Endothelial cell of umbilical vein (primary cell): Measurements from ENCODE around the gene GAL. TPM values are rescaled to one million over a fixed set of nuclear protein-coding genes. Genes with fewer than 3 reads are reported as not detected.

Experiments
- BruUV-seq: library from RNA; stranded (reverse); fragments of 400-500 nt; replicated peaks from 2 replicates; lab custom pipeline; 2021; lab: Mats Ljungman, UMichigan
- CTCF ChIA-PET: fragments of 300-600, 350-600 bp; sonication (Branson Sonifier 250); formaldehyde crosslinking; loops from one replicate; lab custom pipeline; 2021; ENCODE audit warnings: antibody characterized with exemption, inconsistent platforms; lab: Charles Lee
- POLR2A ChIA-PET: fragments of 300-600, 350-600 bp; sonication (Branson Sonifier 250); formaldehyde crosslinking; loops from one replicate; lab custom pipeline; 2021; ENCODE audit warnings: antibody characterized with exemption, inconsistent platforms; lab: Charles Lee
- DNase-seq: peaks from one replicate; pipeline ENCODE4 v3.0.0-alpha.2; 2011; ENCODE audit warnings: low read depth, low spot score
- FAIRE-seq: peaks from 2 replicates; lab custom pipeline; 2011; peaks lifted over from hg19 to GRCh38; lab: Jason Lieb, UNC
- H2AFZ ChIP-seq: 2 replicates; pipeline ENCODE4 v1.6.0; 2012; ENCODE audit warnings: low read depth, low read length, control low read depth, inconsistent platforms
- H3K27ac ChIP-seq: 2 replicates; pipeline ENCODE4 v1.5.1; 2011; ENCODE audit warnings: low read depth, mild to moderate bottlenecking, control low read depth, low read length, moderate library complexity; ENCODE audit not compliant: insufficient read depth
- H3K27me3 ChIP-seq, 2 experiments: 2 replicates each; pipeline versions ENCODE4 v1.6.0 to v1.6.1; 2011; ENCODE audit warnings: low read length in 2 of 2, mixed read lengths in 1 of 2; ENCODE audit not compliant: control insufficient read depth in 2 of 2, insufficient read depth in 2 of 2
- H3K36me3 ChIP-seq, 2 experiments: 2 replicates in 1 of 2; 3 replicates in 1 of 2; pipeline ENCODE4 v1.5.1; 2011; ENCODE audit warnings: low read length in 2 of 2, mild to moderate bottlenecking in 1 of 2, moderate library complexity in 1 of 2; ENCODE audit not compliant: control insufficient read depth in 2 of 2, insufficient read depth in 2 of 2; ENCODE audit errors: extremely low read depth in 1 of 2
- H3K4me1 ChIP-seq: 3 replicates; pipeline ENCODE4 v1.5.1; 2011; ENCODE audit warnings: mild to moderate bottlenecking, low read length; ENCODE audit not compliant: control insufficient read depth, insufficient read depth; ENCODE audit errors: extremely low read depth
- H3K4me2 ChIP-seq: 2 replicates; pipeline ENCODE4 v1.6.1; 2011; ENCODE audit warnings: low read length, control low read depth, mixed read lengths; ENCODE audit not compliant: insufficient read depth
- H3K4me3 ChIP-seq, 3 experiments: fragments of 200-600 bp in 1 of 3; sonication (generic), shearing (Covaris generic) in 1 of 3; replicated peaks in 1 of 3; 2 replicates each; pipeline ENCODE4 v1.5.1; 2011 to 2016; ENCODE audit warnings: control low read depth in 3 of 3, low read length in 3 of 3, mild to moderate bottlenecking in 2 of 3, inconsistent platforms in 1 of 3, low read depth in 1 of 3, moderate library complexity in 1 of 3; ENCODE audit not compliant: insufficient read depth in 1 of 3
- H3K79me2 ChIP-seq: 2 replicates; pipeline ENCODE4 v1.6.0; 2012; ENCODE audit warnings: low read length, inconsistent platforms; ENCODE audit not compliant: control insufficient read depth, insufficient read depth
- H3K9ac ChIP-seq: replicated peaks from 2 replicates; pipeline ENCODE3; 2011; ENCODE audit warnings: low read length, control low read depth; ENCODE audit not compliant: insufficient read depth; ENCODE audit errors: extremely low read depth
- H3K9me1 ChIP-seq: replicated peaks from 3 replicates; pipeline ENCODE4 v1.6.0; 2011; ENCODE audit warnings: mild to moderate bottlenecking, low read length; ENCODE audit not compliant: control insufficient read depth, insufficient read depth; ENCODE audit errors: extremely low read depth
- H3K9me3 ChIP-seq: replicated peaks from 2 replicates; pipeline ENCODE4 v1.5.1; 2012; ENCODE audit warnings: low read length, inconsistent platforms; ENCODE audit not compliant: control insufficient read depth, insufficient read depth
- H4K20me1 ChIP-seq: replicated peaks from 2 replicates; pipeline ENCODE3; 2011; ENCODE audit warnings: mild to moderate bottlenecking, low read length; ENCODE audit not compliant: control insufficient read depth, insufficient read depth; ENCODE audit errors: extremely low read depth
- CTCF ChIP-seq, 2 donors: IDR thresholded peaks; 1 replicate in 1 of 2; 2 replicates in 1 of 2; pipeline ENCODE4 v1.5.1; 2011; ENCODE audit warnings: low read length in 2 of 2, mild to moderate bottlenecking in 2 of 2, moderate library complexity in 2 of 2, control low read depth in 1 of 2, inconsistent platforms in 1 of 2, low read depth in 1 of 2; ENCODE audit not compliant: insufficient read depth in 1 of 2; ENCODE audit errors: extremely low read depth in 1 of 2
- FOS ChIP-seq: IDR thresholded peaks from 2 replicates; pipeline ENCODE4 v1.6.1; 2011; ENCODE audit warnings: mild to moderate bottlenecking, low read length, moderate library complexity, borderline replicate concordance; ENCODE audit not compliant: insufficient read depth
- GATA2 ChIP-seq: IDR thresholded peaks from 2 replicates; pipeline ENCODE4 v1.7.0; 2011; ENCODE audit warnings: low read depth, mild to moderate bottlenecking, moderate library complexity, mixed read lengths, low read length; ENCODE audit not compliant: insufficient read length, insufficient read depth
- MAX ChIP-seq: IDR thresholded peaks from 2 replicates; pipeline ENCODE4 v1.6.1; 2011; ENCODE audit not compliant: insufficient read depth, insufficient read length
- MYC ChIP-seq: IDR thresholded peaks from one replicate; pipeline ENCODE4 v1.6.1; 2011; ENCODE audit warnings: mild to moderate bottlenecking, low read depth, low read length
- POLR2A ChIP-seq: IDR thresholded peaks from 2 replicates; pipeline ENCODE4 v1.6.1; 2012; ENCODE audit warnings: low read depth, mild to moderate bottlenecking, control low read depth, low read length
- POLR2AphosphoS5 ChIP-seq: IDR thresholded peaks from 2 replicates; pipeline ENCODE4 v1.6.1; 2012; ENCODE audit warnings: low read depth, mild to moderate bottlenecking, control low read depth, low read length, moderate library complexity; ENCODE audit not compliant: insufficient read depth
- dilution Hi-C: fragments of 300-500 bp; cut with MboI; formaldehyde crosslinking; loops from one replicate; pipeline ENCODE4 v1.15.0; 2019; ENCODE audit warnings: low sequenced_read_pairs; ENCODE audit not compliant: extremely low pct_ligation_motif_present
- intact Hi-C: fragments of 100-400 bp; cut with micrococcal nuclease; formaldehyde crosslinking; loops from one replicate; pipeline ENCODE4 v1.10.0; 2022
- polyA plus RNA-seq, 4 experiments: library from polyadenylated mRNA; depleted of rRNA in 3 of 4; stranded (reverse) in 3 of 4; unstranded in 1 of 4; fragments of >200 nt; gene quantifications; 2 replicates each; pipeline versions ENCODE4 v1.2.1 to v1.2.3, GENCODE V29; 2011 to 2012; ENCODE audit warnings: missing spikeins in 1 of 4
- total RNA-seq: library from RNA; stranded (reverse); gene quantifications from 2 replicates; pipeline ENCODE4 v1.2.3, GENCODE V29; 2021

Gene GAL
- total and polyA plus RNA-seq, 2 donors (not counting 3 experiments of a cell fraction or from before 2014, with no cell fraction given) = 1.2 to 9.8 TPM

DNA sequence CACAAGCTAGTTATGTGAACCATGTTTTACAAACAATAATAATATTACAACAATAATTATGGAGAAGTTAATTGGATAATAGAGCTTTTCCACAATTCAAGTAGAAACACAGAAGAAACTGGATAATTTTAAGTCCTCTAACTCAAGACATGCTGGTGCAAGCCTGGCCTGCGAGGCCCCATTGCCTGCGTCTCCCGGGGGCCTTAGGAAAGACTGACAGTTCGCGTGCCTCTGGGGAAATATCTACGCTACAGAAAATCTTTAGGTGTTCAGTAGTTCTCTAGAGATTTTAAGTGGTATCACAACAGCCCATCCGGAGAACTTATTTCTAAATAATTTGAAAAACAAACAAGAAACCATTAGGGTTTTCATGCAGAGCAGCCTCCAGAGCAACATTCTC, 23.2 kb downstream of the GAL start:
- POLR2A ChIA-PET = no interaction called here
- CTCF ChIA-PET = interaction anchor here (1.1 to 1.2 kb wide), 2 partner anchors 10 to 91 kb away, joined by 3 to 4 read pairs; no protein-coding TSS in a partner anchor
- Histone ChIP-seq H3K27me3 (peaks cover 15 to 17% of the 10 kb centered on the region in 2 experiments), H3K9me3 (no peaks in the 10 kb centered on the region), H3K4me1 (no peaks in the 10 kb centered on the region), H3K4me3 (no peak overlapping the region), H3K4me2 (no peak overlapping the region), H4K20me1 (no peaks in the 10 kb centered on the region), H3K9me1 (no peaks in the 10 kb centered on the region), H2AFZ (no peak overlapping the region), H3K79me2 (no peaks in the 10 kb centered on the region), H3K36me3 (no peaks in the 10 kb centered on the region), H3K9ac (no peak overlapping the region), H3K27ac (no peak overlapping the region)
- DNase-seq (no peak), FAIRE-seq (no peak)
- dilution Hi-C loops = no loop called here
- intact Hi-C loops = no loop called here
- no peak for TF ChIP-seq GATA2
- TF ChIP-seq MYC = no peak
- no peak for TF ChIP-seq POLR2AphosphoS5
- TF ChIP-seq FOS = no peak
- TF ChIP-seq MAX = no peak
- no peak for TF ChIP-seq CTCF (IDR thresholded peaks at IDR 0.05; ENCODE audit: extremely low read depth in 1 of 2, insufficient read depth in 1 of 2, low read depth in 1 of 2, low read length in 2 of 2)
- TF ChIP-seq POLR2A = no peak
- BruUV-seq = no TSS peak
